ENCODE measurements around the gene VANGL2. TPM values are rescaled to one million over a fixed set of nuclear protein-coding genes. Genes with fewer than 3 reads are reported as not detected.

The VANGL2 gene
- total and polyA plus RNA-seq, 9 of the 15 experiments (the other 6 are each of a cell fraction or from before 2014, with no cell fraction given): 0.28 to 4.0 (median 0.98) TPM

- TF ChIP-seq CEBPG (CRISPR knock-in tag; IDR thresholded peaks at IDR 0.05): no peak
- TF ChIP-seq CEBPG (tag; conservative IDR thresholded peaks at IDR 0.05 in 1 of 2, IDR thresholded peaks at IDR 0.05 in 1 of 2): no peak
- TF ChIP-seq CHCHD3 (CRISPR knock-in tag; IDR thresholded peaks at IDR 0.05): no peak
- TF ChIP-seq FOXP1 (CRISPR knock-in tag; IDR thresholded peaks at IDR 0.05): no peak
- 0 out of 2 replicates have a peak, but pooled peaks have one; percentile 42 for TF ChIP-seq LEF1 (IDR thresholded peaks at IDR 0.05)
- TF ChIP-seq PHF21A (IDR thresholded peaks at IDR 0.05; ENCODE audit: borderline replicate concordance, low read depth): no peak
- no peak for TF ChIP-seq ATF2 (CRISPR knock-in tag; IDR thresholded peaks at IDR 0.05)
- TF ChIP-seq ZNF431 (CRISPR knock-in tag; IDR thresholded peaks at IDR 0.05): no peak
- no peak for TF ChIP-seq ATF4 (CRISPR knock-in tag; IDR thresholded peaks at IDR 0.05)
- peak; percentile 43 for TF ChIP-seq CBFA2T2 (conservative IDR thresholded peaks at IDR 0.05)
- TF ChIP-seq TAL1 (IDR thresholded peaks at IDR 0.05): peak; percentile 44; the same call in 1 of the 2 replicates
- TF ChIP-seq FOXJ3 (CRISPR knock-in tag; IDR thresholded peaks at IDR 0.05): no peak
- no peak for TF ChIP-seq YBX1 (IDR thresholded peaks at IDR 0.05)
- no peak for TF ChIP-seq ZNF436 (CRISPR knock-in tag; IDR thresholded peaks at IDR 0.05)
- no peak for TF ChIP-seq ETV1 (tag; conservative IDR thresholded peaks at IDR 0.05; ENCODE audit: low read depth)
- no peak for TF ChIP-seq ZNF263 (CRISPR knock-in tag; IDR thresholded peaks at IDR 0.05; ENCODE audit: borderline replicate concordance)
- TF ChIP-seq HSF4 (CRISPR knock-in tag; IDR thresholded peaks at IDR 0.05; ENCODE audit: borderline replicate concordance): no peak
- peak; percentile 68 for TF ChIP-seq CBFA2T3 (IDR thresholded peaks at IDR 0.05)
- 0 out of 2 replicates have a peak, but pooled peaks have one; percentile 26 for TF ChIP-seq SMARCA4 (IDR thresholded peaks at IDR 0.05)
- no peak for TF ChIP-seq TRIM24 (IDR thresholded peaks at IDR 0.05)
- peak; percentile 37; the same call in 1 of the 2 replicates for TF ChIP-seq DPF2 (IDR thresholded peaks at IDR 0.05)
- TF ChIP-seq MIER1 (IDR thresholded peaks at IDR 0.05; ENCODE audit: low read depth): no peak
- TF ChIP-seq ARID1B (IDR thresholded peaks at IDR 0.05): peak; percentile 70
- TF ChIP-seq, protein P1, sequence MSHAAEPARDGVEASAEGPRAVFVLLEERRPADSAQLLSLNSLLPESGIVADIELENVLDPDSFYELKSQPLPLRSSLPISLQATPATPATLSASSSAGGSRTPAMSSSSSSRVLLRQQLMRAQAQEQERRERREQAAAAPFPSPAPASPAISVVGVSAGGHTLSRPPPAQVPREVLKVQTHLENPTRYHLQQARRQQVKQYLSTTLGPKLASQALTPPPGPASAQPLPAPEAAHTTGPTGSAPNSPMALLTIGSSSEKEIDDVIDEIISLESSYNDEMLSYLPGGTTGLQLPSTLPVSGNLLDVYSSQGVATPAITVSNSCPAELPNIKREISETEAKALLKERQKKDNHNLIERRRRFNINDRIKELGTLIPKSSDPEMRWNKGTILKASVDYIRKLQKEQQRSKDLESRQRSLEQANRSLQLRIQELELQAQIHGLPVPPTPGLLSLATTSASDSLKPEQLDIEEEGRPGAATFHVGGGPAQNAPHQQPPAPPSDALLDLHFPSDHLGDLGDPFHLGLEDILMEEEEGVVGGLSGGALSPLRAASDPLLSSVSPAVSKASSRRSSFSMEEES (CRISPR knock-in tag; IDR thresholded peaks at IDR 0.05): peak; percentile 44; the same call in 1 of the 2 replicates
- TF ChIP-seq EP300 (IDR thresholded peaks at IDR 0.05; ENCODE audit: low read length): 0 out of 2 replicates have a peak, but pooled peaks have one; percentile 9
These were observed 5.7 kb upstream of the VANGL2 start (continued) for GRCh38 chr1:160394673-160395072.

Measured in K562 (cell line).